ENCODE data around the gene CTNNBL1. TPM values are rescaled to one million over a fixed set of nuclear protein-coding genes. Genes with fewer than 3 reads are reported as not detected.

CTNNBL1 gene
- total and polyA plus RNA-seq, 2 experiments from 2014 or later = 36.3 to 68.7 TPM

GRCh38 chr20:37822141-37822601 is 128.3 kb downstream of the CTNNBL1 start:
- Mint-ChIP-seq H3K36me3 (ENCODE audit: low read depth) (no peaks in the 10 kb centered on the region), H3K9me3 (no peaks in the 10 kb centered on the region), H3K27me3 (ENCODE audit: insufficient read depth, low read depth, poor library complexity) (peaks cover 2% of the 10 kb centered on the region), H3K4me1 (peaks cover 39% of the 10 kb centered on the region), H3K4me3 (no peak overlapping the region), H3K27ac (no peak overlapping the region)
- Histone ChIP-seq H3F3A (replicated peaks; ENCODE audit: low read depth) (no peaks in the 10 kb centered on the region), H3K4me2 (no peak overlapping the region), H4K20me1 (replicated peaks; ENCODE audit: insufficient read depth) (no peaks in the 10 kb centered on the region), H3K27ac (ENCODE audit: low read depth) (no peak overlapping the region), H3K36me3 (ENCODE audit: insufficient read depth) (no peaks in the 10 kb centered on the region), H3K9me2 (ENCODE audit: insufficient read depth) (no peaks in the 10 kb centered on the region), H3K27me3 (ENCODE audit: insufficient read depth) (no peaks in the 10 kb centered on the region), H3K79me2 (replicated peaks; ENCODE audit: insufficient read depth) (no peaks in the 10 kb centered on the region; the same call in 1 of the 2 replicates), H2AFZ (no peak overlapping the region), H3K4me3 (no peak overlapping the region), H3K4me1 (ENCODE audit: insufficient read depth) (peaks cover 28% of the 10 kb centered on the region)
- no peak for TF ChIP-seq REST (IDR thresholded peaks at IDR 0.05; ENCODE audit: unreplicated experiment)
- no peak for TF ChIP-seq EZH2phosphoT487 (IDR thresholded peaks at IDR 0.05; ENCODE audit: unreplicated experiment)
- no peak for TF ChIP-seq JUNB (IDR thresholded peaks at IDR 0.05; ENCODE audit: unreplicated experiment)
- TF ChIP-seq EZH2 (IDR thresholded peaks at IDR 0.05; ENCODE audit: low read depth, unreplicated experiment) = no peak
- TF ChIP-seq NANOG (IDR thresholded peaks at IDR 0.05; ENCODE audit: borderline replicate concordance) = no peak
- no peak for TF ChIP-seq ETS1 (IDR thresholded peaks at IDR 0.05)
- TF ChIP-seq STAT1 (IDR thresholded peaks at IDR 0.05; ENCODE audit: unreplicated experiment) = no peak
- DNase-seq (ENCODE audit: low spot score) = no peak
- ATAC-seq = no peak

GRCh38 chr20:37823296-37823980 is 129.6 kb downstream of the CTNNBL1 start:
- peaks cover 2% of the 10 kb centered on the region for H3K27me3 Mint-ChIP-seq (ENCODE audit: insufficient read depth, low read depth, poor library complexity)
- TF ChIP-seq CTCF (conservative IDR thresholded peaks at IDR 0.05; ENCODE audit: low read depth in 2 of 2) (no peak), POLR2AphosphoS5 (IDR thresholded peaks at IDR 0.05; ENCODE audit: low read depth) (no peak)

More at GRCh38 chr20:37823296-37823980, 129.6 kb downstream of the CTNNBL1 start:
- Mint-ChIP-seq H3K9me3 (no peaks in the 10 kb centered on the region), H3K36me3 (ENCODE audit: low read depth) (no peaks in the 10 kb centered on the region), H3K4me3 (no peak overlapping the region), H3K27ac (peak overlapping the region; percentile 56), H3K4me1 (peaks cover 36% of the 10 kb centered on the region)
- peak; percentile 88 for ATAC-seq
- peaks cover 21% of the 10 kb centered on the region for H3K4me1 ChIP-seq (ENCODE audit: insufficient read depth)
- H3K27me3 ChIP-seq (ENCODE audit: insufficient read depth) = no peaks in the 10 kb centered on the region
- no peaks in the 10 kb centered on the region for H3K9me2 ChIP-seq (ENCODE audit: insufficient read depth)
- H3K4me2 ChIP-seq = 0 out of 2 replicates have a peak overlapping the region, but pooled peaks have one; percentile 28
- H3K36me3 ChIP-seq (ENCODE audit: insufficient read depth) = no peaks in the 10 kb centered on the region
- H3K79me2 ChIP-seq (replicated peaks; ENCODE audit: insufficient read depth) = no peaks in the 10 kb centered on the region; the same call in 1 of the 2 replicates
- no peak overlapping the region for H3K4me3 ChIP-seq
- DNase-seq (ENCODE audit: low spot score) = peak; percentile 33
- peak overlapping the region; percentile 67 for H3K27ac ChIP-seq (ENCODE audit: low read depth)
- H3F3A ChIP-seq (replicated peaks; ENCODE audit: low read depth) = no peaks in the 10 kb centered on the region
- no peaks in the 10 kb centered on the region for H4K20me1 ChIP-seq (replicated peaks; ENCODE audit: insufficient read depth)
- no peak overlapping the region for H2AFZ ChIP-seq

Measured in GM23338 (cell line).